Vagina (tissue), 2 donors: ENCODE results near the gene GRXCR1. TPM values are rescaled to one million over a fixed set of nuclear protein-coding genes. Genes with fewer than 3 reads are reported as not detected.

ENCODE experiments used
- DNase-seq, 2 donors: peaks; one replicate each; pipeline ENCODE4 v3.0.0-alpha.2; 2017; ENCODE audit errors: extremely low spot score in 2 of 2
- H3K27ac ChIP-seq: fragments of 200-600 bp; sonication (generic); one replicate; pipeline ENCODE4 v1.5.1; 2019
- H3K27me3 ChIP-seq: fragments of 200-600 bp; sonication (generic); one replicate; pipeline ENCODE4 v1.5.1; 2019
- H3K36me3 ChIP-seq, 2 donors: fragments of 200-600 bp; sonication (generic); one replicate each; pipeline ENCODE4 v1.5.1; 2017 to 2019
- H3K4me1 ChIP-seq: fragments of 200-600 bp; sonication (generic); one replicate; pipeline ENCODE4 v1.5.1; 2019
- H3K4me3 ChIP-seq, 2 donors: fragments of 200-600 bp; sonication (generic); 1 replicate in 1 of 2; 2 replicates in 1 of 2; pipeline ENCODE4 v1.5.1; 2016 to 2019
- H3K9me3 ChIP-seq: fragments of 200-600 bp; sonication (generic); one replicate; pipeline ENCODE4 v1.5.1; 2019
- POLR2A ChIP-seq, 2 donors: fragments of 450-650 bp; IDR thresholded peaks; one replicate each; pipeline ENCODE4 v1.6.1; 2017; ENCODE audit warnings: antibody characterized with exemption in 2 of 2, mild to moderate bottlenecking in 2 of 2, moderate library complexity in 2 of 2
- POLR2AphosphoS5 ChIP-seq, 2 donors: sonication (generic); formaldehyde crosslinking; IDR thresholded peaks; one replicate each; pipeline ENCODE4 v1.9.0; 2017; ENCODE audit warnings: antibody characterized with exemption in 2 of 2, mild to moderate bottlenecking in 2 of 2, low read depth in 1 of 2; ENCODE audit not compliant: insufficient read depth in 1 of 2
- intact Hi-C: fragments of 100-400 bp; cut with DNase I; formaldehyde crosslinking; loops from one replicate; pipeline ENCODE4 v1.15.1; 2023
- total RNA-seq: library from RNA; depleted of rRNA; stranded (reverse); fragments of >200 nt; gene quantifications from one replicate; pipeline ENCODE4 v1.2.3, GENCODE V29; 2016
- TF ChIP-seq, protein P1 (sequence below), 3 experiments: fragments of 450-650 bp in 2 of 3; fragments of 200-600 bp in 1 of 3; sonication (generic) in 1 of 3; IDR thresholded peaks; one replicate each; pipeline ENCODE4 v1.5.1; 2017 to 2019; ENCODE audit warnings: antibody characterized with exemption in 3 of 3, mild to moderate bottlenecking in 2 of 3, moderate library complexity in 2 of 3

The GRXCR1 gene
- total RNA-seq, 1 donor from 2014 or later, result not detected

DNA sequence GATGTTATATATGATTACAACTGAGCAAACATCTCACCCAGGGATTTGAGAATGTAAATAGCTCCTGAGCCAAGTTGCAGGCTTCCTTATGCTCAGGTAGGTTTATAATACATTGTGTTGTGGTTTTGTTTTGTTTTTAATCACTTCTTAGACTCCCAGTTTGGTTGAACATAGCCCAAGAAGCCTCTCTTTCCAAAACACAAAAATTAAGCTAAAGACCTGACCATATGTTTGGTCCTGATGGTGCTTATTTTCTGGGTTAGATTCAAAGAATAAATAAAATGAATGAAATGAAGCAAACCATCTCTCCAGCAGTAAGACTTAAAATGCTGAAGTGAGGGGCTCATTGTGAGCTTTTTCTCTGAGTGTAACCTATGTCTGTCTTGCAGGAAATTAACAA, 93.5 kb downstream of the GRXCR1 start:
- Histone ChIP-seq H3K4me1 (no peaks in the 10 kb centered on the region), H3K27me3 (no peaks in the 10 kb centered on the region), H3K27ac (no peak overlapping the region), H3K36me3 (no peaks in the 10 kb centered on the region), H3K4me3 (no peak overlapping the region), H3K9me3 (no peaks in the 10 kb centered on the region)
- TF ChIP-seq POLR2AphosphoS5 (IDR thresholded peaks at IDR 0.05; ENCODE audit: insufficient read depth in 1 of 2, low read depth in 1 of 2) (no peak), POLR2A (IDR thresholded peaks at IDR 0.05) (no peak)
- TF ChIP-seq, protein P1, sequence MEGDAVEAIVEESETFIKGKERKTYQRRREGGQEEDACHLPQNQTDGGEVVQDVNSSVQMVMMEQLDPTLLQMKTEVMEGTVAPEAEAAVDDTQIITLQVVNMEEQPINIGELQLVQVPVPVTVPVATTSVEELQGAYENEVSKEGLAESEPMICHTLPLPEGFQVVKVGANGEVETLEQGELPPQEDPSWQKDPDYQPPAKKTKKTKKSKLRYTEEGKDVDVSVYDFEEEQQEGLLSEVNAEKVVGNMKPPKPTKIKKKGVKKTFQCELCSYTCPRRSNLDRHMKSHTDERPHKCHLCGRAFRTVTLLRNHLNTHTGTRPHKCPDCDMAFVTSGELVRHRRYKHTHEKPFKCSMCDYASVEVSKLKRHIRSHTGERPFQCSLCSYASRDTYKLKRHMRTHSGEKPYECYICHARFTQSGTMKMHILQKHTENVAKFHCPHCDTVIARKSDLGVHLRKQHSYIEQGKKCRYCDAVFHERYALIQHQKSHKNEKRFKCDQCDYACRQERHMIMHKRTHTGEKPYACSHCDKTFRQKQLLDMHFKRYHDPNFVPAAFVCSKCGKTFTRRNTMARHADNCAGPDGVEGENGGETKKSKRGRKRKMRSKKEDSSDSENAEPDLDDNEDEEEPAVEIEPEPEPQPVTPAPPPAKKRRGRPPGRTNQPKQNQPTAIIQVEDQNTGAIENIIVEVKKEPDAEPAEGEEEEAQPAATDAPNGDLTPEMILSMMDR (IDR thresholded peaks at IDR 0.05), result no peak
- DNase-seq, result no peak
- intact Hi-C loops, result no loop called here

DNA sequence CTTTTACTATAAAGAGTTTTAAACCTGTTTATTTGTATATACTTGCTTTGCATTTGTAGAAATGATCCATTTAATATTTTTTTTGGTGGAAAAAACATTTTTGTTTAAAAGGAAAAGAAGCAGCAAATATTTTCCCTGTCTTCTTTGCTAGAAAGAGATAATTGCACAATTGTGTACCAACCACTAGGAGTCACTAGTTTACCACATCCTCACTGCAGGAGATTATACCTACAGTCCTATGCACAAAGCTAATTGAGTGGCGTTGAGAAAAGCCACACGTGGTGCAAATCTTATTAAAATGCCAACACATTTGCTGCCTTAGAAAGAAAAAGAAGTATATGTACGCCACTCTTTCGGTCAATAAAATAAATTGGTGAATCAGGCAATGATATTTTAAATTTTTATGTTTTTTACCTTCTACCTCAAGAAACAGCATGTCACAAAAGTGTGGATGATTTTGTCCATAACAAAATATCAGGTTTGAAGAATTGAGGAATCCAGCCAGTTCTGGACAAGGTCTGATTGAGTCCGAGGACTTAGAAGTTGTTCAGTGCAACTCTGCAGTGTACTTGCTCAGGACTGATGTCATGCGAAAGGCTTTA, 102.9 kb downstream of the GRXCR1 start:
- Histone ChIP-seq H3K36me3 (no peaks in the 10 kb centered on the region), H3K4me3 (no peak overlapping the region), H3K4me1 (no peaks in the 10 kb centered on the region), H3K27ac (no peak overlapping the region), H3K9me3 (no peaks in the 10 kb centered on the region), H3K27me3 (no peaks in the 10 kb centered on the region)
- DNase-seq, result no peak
- intact Hi-C loops, result no loop called here
- TF ChIP-seq, protein P1 (IDR thresholded peaks at IDR 0.05), result no peak
- TF ChIP-seq POLR2AphosphoS5 (IDR thresholded peaks at IDR 0.05; ENCODE audit: insufficient read depth in 1 of 2, low read depth in 1 of 2), result no peak
- TF ChIP-seq POLR2A (IDR thresholded peaks at IDR 0.05), result no peak

DNA sequence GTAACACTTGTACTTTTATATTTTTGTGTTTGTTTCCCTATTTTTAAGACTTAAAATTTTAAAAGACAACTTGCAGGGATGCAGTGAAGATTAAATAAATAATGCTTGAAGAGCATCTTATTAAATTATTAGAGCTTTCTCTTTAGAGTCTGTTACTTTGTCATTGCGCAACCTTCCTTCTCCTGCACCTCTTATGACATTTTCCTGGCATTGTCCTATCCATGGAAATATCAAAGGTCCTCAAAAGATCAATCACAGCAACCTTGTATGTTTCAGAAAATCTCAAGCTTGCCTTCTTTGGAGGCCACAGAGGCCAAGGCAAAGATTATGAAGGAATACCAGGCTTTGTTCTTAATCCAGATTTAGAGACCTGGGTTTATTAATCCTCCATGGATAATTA, 116.3 kb downstream of the GRXCR1 start:
- Histone ChIP-seq H3K9me3 (no peaks in the 10 kb centered on the region), H3K36me3 (no peaks in the 10 kb centered on the region), H3K4me1 (no peaks in the 10 kb centered on the region), H3K4me3 (no peak overlapping the region), H3K27ac (no peak overlapping the region), H3K27me3 (no peaks in the 10 kb centered on the region)
- DNase-seq, result no peak
- intact Hi-C loops, result no loop called here
- TF ChIP-seq POLR2A (IDR thresholded peaks at IDR 0.05), result no peak
- TF ChIP-seq POLR2AphosphoS5 (IDR thresholded peaks at IDR 0.05; ENCODE audit: insufficient read depth in 1 of 2, low read depth in 1 of 2), result no peak

DNA sequence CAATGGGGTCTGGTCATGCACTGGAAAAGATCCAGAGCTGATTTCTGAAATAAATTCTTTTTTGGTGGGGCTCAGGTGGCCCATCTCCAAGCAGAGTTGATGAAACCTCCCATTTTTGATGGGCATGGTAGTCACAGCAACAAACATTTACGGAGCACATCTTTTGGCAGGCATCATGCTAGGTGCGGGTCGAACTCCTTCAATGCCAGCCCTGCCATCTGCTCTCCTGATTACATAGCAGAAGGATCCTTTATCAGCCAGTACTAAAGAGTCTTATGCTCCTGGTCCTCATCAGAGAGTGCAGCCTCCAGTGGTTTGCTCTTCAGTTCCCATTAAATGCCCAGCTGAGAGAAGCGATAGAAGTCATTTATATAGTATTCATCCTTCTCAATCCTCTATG, 121.7 kb downstream of the GRXCR1 start:
- Histone ChIP-seq H3K36me3 (no peaks in the 10 kb centered on the region), H3K9me3 (no peaks in the 10 kb centered on the region), H3K4me3 (no peak overlapping the region), H3K27ac (no peak overlapping the region), H3K4me1 (no peaks in the 10 kb centered on the region), H3K27me3 (no peaks in the 10 kb centered on the region)
- no peak for TF ChIP-seq POLR2AphosphoS5 (IDR thresholded peaks at IDR 0.05; ENCODE audit: insufficient read depth in 1 of 2, low read depth in 1 of 2)
- TF ChIP-seq, protein P1 (IDR thresholded peaks at IDR 0.05), result no peak
- TF ChIP-seq POLR2A (IDR thresholded peaks at IDR 0.05), result no peak
- intact Hi-C loops, result no loop called here
- DNase-seq, result no peak

DNA sequence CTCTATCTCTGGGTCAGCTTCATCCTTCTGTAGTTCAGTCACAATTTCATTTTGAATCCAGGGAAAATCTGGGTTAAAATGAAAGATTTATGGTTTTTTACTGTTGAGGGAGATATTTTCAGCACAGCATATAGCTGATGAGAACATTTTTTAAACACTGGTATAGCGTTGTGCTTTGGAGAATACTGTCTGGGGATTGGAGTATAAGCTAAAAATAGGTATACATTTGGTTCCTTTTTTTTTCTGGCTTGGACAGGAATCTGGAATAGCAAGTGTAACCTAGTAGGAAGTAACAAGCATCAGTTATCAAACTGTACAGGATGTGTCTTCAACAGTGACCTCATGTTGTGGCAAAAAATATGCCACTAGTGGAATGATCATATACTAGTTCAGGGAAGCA, 149.1 kb downstream of the GRXCR1 start:
- TF ChIP-seq POLR2A (IDR thresholded peaks at IDR 0.05) (no peak), POLR2AphosphoS5 (IDR thresholded peaks at IDR 0.05; ENCODE audit: insufficient read depth in 1 of 2, low read depth in 1 of 2) (no peak)
- TF ChIP-seq, protein P1 (IDR thresholded peaks at IDR 0.05), result no peak
- Histone ChIP-seq H3K27me3 (no peaks in the 10 kb centered on the region), H3K4me3 (no peak overlapping the region), H3K4me1 (no peaks in the 10 kb centered on the region), H3K27ac (no peak overlapping the region), H3K9me3 (no peaks in the 10 kb centered on the region), H3K36me3 (no peaks in the 10 kb centered on the region)
- intact Hi-C loops, result no loop called here
- no peak for DNase-seq
